GM19455 (cell line): ENCODE measurements around the gene CARS1.
"Not testable (repeated sequence)": the region's sequence is repeated elsewhere in the genome, so short reads cannot be mapped to it uniquely, and the experiment has no call there.

Source experiments
- ATAC-seq: cut with Tn5 transposase; IDR thresholded peaks from one replicate; pipeline ENCODE4 v1.9.1; 2021; ENCODE audit not compliant: unreplicated experiment

CARS1 gene

DNA sequence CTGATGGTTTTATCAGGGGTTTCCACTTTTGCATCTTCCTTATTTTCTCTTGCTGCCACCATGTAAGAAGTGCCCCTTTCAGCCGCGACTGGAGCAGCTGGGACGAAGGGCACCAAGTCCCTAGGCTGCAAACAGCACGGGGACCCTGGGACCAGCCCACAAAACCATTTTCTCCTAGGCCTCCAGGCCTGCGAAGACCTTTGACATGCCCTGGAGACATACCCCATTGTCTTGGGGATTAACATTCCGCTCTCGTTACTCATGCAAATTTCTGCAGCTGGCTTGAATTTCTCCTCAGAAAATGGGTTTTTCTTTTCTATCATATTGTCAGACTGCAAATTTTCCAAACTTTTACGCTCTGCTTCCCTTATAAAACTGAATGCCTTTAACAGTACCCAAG, 6.7 kb upstream of the CARS1 start:
- not testable (repeated sequence) for ATAC-seq

DNA sequence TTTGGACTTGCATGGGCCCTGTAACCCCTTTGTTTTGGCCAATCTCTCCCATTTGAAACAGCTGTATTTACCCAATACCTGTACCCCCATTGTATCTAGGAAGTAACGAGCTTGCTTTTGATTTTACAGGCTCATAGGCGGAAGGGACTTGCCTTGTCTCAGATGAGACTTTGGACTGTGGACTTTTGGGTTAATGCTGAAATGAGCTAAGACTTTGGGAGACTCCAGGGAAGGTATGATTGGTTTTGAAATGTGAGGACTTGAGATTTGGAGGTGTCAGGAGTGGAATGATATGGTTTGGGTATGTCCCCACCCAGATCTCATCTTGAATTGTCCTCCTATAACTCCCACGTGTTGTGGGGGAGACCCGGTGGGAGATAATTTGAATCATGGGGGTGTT, 6.2 kb upstream of the CARS1 start:
- not testable (repeated sequence) for ATAC-seq

DNA sequence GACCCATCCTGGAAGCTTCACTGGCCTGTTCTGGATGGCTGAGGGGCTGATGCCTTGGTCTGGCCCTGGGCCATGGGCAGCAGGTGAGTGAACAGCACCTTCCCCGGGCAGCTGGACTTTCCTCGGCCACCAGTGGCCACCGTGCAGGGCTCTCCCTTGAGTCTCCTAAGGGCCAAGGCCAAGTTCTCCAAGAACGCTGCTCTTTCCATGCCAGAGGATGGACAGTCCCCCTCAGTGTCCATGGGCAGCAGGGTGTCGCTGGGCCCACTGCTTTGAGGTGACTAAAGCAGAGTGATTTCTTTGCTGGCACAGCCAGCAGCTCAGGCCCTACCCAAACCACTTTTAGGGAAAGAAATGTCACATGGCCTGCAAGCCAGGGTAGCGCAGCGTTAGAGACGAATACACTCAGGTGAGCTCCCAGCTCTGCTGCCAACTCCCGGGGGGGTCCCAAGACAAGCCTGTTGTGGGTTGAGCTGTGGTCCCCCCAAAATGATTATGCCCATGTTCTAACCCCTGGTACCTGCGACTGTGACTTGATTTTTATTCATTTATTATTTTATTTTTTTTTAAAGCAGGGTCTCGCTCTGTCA, 3.3 kb upstream of the CARS1 start:
- no peak for ATAC-seq

DNA sequence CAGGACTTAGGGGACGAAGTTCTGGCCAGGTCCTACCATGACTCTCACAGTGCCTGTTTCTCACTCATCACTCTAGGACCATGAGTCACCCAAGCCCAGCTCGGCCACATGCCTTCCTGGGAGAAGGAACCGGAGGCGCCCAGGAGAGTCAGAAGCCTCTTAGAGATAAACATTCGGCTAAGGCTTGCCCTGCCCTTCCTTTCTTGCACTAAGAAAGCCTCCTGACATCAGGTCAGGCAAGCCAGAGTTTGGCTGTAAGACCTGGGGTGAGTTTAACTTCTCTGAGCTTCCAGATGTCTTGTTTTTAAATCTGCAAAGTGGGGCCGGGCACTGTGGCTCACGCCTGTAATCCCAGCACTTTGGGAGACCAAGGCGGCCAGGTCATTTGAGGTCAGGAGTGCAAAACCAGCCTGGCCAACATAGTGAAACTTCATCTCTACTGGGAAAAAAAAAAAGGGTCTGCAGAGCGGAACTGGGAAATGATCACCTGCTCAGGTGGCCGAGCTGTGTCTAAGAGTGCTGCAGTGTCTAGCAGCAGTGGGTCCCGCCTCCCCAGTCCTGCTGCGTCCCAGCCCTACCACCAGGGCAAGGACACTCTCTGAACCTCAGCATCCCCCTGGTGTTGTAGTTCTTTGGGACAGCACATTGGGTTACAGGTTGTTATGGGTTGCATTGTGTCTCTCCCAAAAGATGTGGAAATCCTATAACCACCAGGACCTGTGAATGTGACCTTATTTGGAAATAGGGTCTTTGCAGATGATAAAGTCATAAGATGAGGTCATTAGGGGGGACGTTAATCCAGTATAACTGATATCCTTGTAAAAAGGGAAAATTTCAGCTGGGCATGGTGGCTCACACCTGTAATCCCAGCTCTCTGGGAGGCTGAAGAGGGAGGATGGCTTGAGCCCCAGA, 1.8 kb upstream of the CARS1 start:
- no peak for ATAC-seq

DNA sequence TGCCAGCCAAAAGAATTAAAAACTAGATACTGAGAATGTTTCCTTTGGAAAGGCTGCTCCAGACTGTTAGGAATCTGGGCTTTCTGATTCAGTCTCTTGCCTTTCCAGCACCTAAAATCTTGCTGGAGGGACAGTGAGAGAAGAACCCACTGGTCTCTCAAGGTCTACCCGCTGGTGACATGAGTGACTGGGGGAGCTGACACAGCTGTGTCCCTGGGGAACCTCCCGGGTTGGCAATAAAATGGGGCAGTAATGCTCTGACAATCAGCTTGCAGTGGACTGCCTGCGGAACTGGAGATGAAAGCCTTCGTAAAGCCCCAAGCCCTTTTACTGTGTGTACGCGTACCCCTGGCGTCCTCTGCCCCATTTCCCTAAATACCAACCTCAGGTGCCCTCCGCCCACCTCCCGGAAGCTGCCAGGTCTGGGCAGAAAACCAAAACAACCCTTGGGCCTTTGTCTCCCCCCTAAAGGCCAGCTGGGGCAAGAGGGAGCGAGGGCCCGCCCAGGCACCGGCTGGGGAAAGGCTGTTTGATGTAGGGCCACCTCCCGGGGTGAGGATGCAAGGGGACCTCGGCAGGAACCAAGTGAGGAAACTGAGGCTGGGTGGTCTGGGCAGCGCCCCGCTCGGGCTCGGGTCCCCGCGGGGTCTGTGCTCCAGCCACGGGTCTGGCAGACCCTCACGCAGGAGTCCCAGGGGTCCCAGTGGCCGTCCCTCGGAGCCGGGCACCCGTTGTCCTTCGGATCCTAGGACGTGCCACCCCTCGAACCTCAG, 741 bp downstream of the CARS1 start:
- peak; percentile 9 for ATAC-seq

DNA sequence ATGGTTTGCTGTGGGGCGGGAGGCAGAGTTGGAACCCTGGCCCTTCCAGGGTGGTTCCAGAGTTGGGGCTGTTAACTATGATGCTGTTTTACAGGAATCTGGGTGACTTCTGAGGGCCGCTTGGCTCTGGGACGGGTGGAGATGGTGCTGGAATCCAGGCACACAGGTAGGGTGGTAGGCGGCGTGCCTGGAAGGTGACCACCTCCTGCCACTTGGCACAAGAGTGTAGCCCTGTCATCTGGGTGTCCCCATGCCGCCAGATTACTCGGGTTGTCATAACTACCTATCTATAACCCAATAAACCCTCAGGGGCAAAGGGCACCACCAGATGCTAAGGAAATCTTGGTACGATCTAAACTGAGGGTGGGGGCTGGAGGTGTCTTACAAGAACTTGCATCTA, 1.3 kb downstream of the CARS1 start:
- no peak for ATAC-seq

DNA sequence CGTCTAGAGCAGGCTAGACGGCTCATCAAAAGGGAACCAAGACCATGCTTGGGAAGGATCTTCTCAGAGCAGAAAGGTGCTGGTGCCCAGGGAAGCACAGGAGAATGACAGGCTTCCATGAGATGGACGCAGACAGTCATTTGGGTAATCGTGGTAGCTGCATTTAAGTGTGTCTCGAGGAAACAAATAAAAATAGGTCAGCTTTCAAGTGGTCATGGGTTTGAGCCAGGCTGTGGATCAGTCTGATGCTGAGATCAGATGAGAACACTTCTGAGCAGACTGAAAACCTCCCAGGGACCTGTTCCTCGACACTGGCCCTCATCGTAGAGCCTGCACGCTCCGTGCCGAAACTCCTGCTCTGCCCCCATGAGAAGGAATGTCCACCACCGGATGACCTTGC, 4.7 kb downstream of the CARS1 start:
- no peak for ATAC-seq

DNA sequence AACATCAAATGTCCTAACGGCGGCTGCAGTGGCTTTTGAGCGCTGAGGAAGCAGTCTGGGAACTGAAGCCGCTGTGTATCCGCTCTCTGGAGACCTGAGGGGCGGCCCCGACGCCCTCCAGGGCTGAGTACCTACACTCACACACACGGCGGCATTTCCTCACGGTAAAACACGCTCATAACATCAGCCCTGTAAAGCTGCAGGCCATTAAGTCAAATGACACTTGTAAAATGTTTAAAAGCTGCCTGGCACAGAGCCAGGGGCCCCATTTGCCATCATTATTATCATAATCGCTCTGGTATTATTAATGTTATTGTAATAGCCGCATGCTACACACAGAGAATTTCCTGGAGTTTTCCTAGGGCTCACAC, 5.1 kb downstream of the CARS1 start:
- no peak for ATAC-seq

DNA sequence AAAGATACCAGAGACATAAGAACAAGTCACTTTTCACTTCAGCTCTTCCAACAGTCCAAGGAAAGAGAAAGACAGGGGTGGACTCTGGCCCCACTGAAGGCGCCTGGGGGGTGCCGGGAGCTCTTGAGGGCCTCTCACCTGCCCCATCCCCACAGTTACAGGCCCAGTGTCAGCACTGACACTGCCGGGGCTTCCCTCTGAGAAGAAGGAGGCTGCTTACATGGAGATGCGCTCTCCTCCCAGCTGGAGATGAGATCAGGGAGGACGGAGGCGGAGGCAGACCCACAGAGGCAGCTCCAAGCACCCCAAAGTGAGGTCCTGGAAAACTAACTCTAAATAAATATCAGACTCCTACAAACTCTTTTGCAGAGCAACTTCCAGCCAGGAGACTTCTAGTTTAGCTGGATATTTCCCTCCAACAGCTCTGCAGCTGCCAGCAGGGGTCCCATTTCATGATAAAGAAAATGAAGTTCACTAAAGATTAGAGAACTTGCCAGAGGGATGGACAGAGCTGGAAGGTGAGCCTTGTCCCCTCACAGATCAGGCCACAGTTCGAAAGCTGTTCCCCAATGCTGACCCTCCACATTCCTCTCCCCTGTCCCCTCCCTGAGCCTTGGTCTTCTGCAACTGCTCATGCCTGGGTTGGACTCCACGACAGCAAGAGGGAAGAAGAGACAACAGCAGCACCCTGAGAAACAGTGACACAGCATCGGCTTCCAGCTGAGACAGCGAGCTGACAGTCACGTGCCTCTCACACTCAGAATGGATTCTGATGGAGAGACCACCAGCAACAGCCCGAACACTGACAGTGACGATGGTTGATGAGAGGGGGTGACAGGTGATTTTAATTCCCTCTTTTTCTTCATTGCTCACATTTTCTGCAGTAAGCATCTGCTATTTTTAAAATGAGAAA, 5.8 kb downstream of the CARS1 start:
- ATAC-seq = no peak

DNA sequence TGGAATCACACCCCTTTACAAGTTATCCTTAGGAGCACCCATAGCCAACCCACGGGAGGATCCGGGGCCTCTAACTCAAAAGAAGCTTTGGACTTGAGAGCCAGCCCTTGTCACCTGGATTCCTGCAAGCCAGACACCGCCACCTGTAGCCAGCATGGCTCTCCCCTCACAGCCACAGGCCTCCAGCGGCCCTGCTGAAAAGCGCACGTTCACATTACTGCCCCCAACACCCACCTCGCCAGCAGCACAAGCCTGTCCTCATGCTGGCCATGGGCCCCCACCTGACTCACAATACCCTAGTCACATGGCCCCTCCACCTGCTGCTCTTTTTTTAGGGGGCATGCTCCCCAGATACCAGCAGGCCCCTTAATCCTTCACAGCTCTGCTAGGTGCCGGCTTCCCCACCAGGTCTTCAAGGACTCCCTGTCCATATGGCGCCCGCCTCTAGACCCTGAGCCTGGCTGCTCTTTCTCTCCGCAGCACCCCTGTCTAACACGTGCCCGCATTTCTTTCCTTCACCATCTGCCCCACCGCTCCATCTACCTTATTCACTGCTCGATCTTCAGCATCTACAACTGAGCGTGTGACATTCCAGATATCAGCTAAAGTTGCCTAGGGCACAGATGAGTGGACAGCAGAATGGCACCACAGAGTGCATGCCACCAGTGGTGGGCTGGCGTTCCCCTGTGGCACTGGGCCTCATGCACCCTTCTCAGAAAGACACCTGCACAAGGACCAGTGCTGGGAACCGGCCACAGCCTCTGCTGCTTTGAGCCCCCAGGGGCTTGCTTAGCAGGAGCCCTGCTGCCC, 6.6 kb downstream of the CARS1 start:
- no peak for ATAC-seq

DNA sequence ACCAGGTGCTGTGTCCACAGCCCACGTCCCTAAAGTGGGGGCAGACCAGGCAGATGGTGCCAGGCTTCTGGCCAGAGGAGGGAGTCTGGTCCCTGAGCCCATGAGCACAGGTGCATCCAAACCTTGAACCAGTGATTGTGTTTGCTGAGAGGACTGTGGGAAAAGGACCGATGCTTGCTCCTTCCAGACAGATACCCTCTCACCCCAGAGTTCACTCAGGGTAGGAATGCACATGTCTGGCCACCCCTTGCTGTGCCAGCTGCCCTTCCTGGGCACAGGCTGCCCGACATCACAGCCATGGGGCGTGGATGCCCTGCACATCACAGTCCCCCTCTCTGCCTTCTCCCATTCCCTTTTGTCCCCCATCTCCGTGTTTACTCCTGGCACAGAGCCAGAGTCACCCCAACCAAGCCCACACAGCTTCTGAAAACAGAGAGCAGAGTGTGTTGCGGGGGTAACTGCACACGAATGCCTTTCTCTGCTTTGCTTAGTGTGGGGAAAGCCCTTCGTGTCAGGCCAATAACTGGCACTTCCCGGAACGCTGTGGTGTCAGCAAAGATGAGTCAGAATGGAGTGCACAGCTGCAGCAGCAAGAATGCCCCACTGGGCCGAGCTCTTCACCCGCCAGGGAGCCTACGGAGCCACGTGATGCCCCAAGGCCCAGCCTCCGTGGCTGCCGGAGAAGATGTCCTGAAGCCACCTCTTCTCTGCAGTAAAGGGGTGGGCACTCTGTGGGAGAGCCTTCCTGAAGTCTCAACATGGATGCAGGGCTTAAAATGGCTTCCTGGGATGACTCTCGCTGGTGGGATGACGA, 7.6 kb downstream of the CARS1 start:
- ATAC-seq = peak; percentile 95

DNA sequence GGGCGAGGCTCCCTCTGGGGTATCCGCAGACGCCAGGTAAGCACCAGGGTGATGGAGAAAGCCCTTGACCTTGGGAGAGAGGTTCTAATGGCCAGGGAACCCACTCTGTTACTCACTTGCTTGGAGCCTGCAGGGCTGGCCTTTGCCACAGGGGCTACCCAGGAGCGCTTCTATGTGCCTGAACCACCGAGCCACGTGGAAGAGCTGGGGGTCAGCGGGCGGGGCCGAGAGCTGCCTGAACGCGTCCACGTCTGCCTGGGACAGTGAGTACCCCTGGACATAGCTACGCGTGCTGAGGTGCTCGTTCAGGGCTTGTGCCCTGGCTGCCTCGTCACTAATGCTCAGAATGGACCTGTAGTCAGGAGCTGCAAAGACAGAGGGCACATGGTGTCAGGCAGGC, 9.6 kb downstream of the CARS1 start:
- ATAC-seq = no peak

DNA sequence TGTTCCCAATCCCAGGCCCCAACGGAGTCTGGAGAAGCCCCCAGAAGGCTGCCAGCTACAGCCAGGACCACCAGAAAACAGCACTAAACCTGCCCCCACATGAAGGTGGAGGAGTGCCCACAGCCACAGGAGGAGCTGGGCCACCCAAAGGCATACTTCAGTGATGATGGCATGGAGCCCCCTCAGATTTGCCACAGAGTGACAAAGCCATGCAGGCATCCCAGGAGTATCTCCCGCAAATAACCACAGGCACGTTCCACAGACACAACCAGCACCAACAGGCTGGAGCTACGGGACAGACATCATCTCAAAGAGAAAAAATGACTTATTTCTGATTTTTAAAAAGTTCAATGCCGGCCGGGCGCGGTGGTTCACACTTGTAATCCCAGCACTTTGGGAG, 10.6 kb downstream of the CARS1 start:
- no peak for ATAC-seq

DNA sequence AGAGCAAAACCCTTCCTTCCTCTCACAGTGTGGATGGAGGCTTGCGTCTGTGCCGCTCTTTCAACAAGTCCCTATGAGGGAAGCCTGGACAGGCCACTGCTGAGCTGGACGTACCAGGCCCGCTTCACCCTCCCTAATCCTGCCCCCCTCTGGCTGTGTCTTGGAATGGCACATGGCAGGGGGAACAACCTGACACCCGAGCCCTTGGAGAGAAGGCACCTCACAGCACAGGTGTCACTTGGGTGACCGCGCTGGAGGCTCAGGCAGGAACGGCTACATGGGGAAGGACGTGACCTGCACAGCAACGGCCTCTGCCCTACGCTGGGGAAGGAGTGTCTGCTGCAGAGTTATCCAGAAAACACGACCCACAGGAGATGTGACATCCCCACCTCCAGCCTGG, 11.0 kb downstream of the CARS1 start:
- ATAC-seq = no peak

DNA sequence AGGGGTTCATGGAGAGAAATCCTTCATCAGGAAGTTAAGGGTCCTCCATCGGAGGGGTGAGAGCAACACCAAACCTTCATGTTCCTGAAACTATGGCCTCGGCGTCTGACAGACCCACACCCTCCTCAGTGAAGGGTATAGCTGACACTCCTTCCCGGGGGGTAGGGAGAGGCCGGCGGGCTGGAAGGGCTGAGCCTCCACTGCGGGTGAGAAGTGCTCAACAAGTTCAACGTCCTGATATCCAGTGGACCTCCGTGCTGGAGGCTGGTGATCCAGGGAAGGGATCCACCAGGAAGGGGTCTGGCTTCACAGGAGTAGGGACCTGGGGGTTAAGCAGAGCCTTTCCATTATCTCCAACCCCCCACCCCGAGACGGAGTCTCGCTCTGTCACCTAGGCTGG, 12.3 kb downstream of the CARS1 start:
- ATAC-seq = no peak

DNA sequence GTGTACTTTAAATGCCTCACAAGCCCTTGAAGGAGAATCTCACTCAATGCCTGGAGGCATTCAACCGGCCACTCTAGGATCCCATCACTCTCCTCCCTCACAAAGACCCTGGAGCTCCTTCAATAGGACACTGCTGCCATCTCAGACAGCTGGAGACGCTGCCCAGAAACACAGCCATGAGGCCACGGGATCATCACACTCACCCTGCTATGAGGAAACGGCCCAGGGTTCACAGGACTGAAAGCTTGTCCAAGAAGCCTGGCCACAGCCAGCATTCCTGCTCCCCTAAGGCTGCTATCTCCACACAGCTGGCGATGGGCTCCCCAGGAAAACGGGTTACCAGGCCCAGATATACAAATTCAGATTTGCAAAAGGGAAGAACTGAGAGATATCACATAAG, 13.2 kb downstream of the CARS1 start:
- no peak for ATAC-seq

DNA sequence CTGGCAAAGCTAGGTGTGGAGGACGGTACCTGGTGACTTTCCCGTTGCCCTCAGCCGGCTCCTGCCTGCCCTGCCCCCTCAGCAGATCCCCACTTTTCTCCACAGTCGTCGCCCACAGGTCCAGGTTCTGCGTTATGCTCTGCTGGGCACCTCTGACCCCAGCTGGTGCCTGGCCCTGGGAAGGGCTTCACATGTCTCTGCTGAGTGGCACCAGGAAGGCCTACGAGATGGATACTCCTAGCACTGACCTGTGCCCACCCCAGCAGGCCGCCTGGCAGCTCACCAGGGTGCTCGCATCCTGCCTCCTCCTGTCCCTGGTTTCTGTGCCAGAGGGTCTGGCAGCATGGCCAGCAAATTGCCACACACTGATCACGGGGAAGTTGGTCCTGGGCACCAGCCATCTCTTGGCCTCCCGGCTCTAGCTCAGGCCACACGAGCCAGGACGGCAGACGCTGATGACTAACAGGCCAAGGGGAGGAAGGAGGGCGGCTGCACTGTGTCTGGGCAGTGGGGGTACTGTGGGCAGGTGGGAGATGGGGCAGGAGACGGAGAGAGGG, 13.8 kb downstream of the CARS1 start:
- no peak for ATAC-seq

DNA sequence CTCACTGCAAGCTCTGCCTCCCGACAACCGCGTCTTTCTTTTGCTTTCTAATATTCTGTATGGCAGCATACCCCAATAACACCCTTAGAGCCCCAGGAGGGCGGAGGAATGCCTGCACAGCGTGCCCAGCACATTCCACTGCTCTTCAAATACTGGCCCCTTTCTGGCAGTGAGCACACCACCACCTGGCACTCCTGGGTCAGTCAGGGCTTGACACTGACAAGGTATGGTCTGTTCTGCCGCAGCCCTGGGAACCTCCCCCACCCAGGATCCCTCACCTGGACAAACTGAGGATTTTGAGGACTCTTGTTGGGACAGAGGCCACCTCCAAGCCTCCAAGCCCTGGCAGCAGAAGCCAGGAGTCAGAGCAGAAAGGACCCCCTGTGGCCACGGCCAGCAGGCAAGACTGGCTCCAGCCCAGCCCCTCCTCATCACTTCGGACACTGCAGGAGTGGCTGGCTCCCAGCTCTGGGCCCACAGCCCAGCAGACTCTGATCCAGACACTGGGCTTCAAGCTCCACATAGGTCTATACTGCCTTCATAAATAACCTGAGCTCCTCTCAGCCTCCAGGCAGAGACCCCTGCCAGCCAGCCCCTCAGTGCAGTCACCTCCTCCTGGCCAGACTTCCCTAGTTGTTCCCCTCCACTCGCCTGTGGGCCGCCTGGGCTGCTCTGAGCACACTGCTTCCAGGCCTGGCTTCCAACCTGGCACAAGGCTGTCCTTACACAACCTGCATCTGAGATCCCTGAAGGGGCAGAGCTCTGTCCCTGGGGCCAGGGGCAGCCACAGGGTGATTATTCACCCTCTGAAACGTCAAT, 14.5 kb downstream of the CARS1 start:
- ATAC-seq = no peak
